GM19467 (cell line): Measurements from ENCODE around the gene DDX55.
A peak's percentile ranks its signal among the peaks of the same experiment; 100 is the strongest.
"Not testable (repeated sequence)": the region's sequence is repeated elsewhere in the genome, so short reads cannot be mapped to it uniquely, and the experiment has no call there.

Source experiments
- ATAC-seq: cut with Tn5 transposase; IDR thresholded peaks from one replicate; pipeline ENCODE4 v1.9.1; 2021; ENCODE audit warnings: mild to moderate bottlenecking, moderate library complexity; ENCODE audit not compliant: unreplicated experiment

The DDX55 gene, protein sequence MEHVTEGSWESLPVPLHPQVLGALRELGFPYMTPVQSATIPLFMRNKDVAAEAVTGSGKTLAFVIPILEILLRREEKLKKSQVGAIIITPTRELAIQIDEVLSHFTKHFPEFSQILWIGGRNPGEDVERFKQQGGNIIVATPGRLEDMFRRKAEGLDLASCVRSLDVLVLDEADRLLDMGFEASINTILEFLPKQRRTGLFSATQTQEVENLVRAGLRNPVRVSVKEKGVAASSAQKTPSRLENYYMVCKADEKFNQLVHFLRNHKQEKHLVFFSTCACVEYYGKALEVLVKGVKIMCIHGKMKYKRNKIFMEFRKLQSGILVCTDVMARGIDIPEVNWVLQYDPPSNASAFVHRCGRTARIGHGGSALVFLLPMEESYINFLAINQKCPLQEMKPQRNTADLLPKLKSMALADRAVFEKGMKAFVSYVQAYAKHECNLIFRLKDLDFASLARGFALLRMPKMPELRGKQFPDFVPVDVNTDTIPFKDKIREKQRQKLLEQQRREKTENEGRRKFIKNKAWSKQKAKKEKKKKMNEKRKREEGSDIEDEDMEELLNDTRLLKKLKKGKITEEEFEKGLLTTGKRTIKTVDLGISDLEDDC

DNA sequence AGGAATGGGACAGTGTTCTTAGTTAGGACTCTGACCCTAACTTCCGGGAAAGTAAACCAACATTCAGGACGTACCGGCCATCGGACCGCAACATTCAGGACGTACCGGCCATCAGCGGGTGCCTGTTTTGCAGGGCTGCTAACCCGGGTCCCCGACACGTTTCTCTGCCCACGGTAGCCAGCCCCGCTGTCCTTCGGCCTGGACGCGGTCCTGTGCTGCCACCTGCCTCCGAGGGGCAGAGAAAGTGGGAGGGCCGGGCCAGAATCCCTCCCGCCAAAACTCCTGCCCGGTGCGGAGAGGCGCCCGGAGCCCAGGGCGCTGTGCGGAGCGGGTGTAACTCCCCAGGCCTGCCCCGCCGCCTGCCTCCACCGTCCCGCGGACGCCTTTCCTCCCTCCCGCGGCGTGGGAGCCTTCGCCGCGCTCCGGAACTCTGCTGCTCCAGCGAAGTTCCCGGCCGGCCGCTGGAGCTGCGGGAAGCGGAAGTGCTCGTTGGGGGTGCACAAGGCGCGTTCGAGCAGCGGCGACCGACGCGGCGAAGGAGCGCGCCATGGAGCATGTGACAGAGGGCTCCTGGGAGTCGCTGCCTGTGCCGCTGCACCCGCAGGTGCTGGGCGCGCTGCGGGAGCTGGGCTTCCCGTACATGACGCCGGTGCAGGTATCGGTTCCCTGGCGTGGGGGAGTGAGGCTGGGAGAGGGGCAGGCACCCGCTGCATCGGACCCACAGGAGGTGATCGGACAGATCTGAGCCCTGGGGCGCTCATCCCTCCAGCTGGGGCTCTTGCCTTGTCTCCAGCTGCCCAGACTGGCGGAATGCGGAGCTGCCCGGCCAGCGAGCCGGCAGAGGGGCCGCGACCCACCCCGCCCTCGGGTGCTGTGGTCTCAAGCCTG is at the start of gene DDX55:
DDX55 (plus strand) TSS at position 498 of the 888 bp plus-strand sequence; CDS start at position 548, 50 bp downstream.
- peak; percentile 74 for ATAC-seq

DNA sequence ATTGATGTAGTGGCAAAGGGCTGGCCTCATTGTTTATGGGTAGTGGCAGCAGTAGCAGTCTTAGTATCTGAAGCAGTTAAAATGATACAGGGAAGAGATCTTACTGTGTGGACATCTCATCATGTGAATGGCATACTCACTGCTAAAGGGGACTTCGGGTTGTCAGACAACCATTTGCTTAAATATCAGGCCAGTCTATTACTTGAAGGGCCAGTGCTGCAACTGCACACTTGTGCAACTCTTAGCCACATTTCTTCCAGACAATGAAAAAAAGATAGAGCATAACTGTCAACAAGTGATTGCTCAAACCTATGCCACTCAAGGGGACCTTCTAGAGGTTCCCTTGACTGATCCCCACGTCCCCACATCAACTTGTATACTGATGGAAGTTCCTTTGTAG is 47.8 kb upstream of the DDX55 start:
- ATAC-seq = not testable (repeated sequence)

DNA sequence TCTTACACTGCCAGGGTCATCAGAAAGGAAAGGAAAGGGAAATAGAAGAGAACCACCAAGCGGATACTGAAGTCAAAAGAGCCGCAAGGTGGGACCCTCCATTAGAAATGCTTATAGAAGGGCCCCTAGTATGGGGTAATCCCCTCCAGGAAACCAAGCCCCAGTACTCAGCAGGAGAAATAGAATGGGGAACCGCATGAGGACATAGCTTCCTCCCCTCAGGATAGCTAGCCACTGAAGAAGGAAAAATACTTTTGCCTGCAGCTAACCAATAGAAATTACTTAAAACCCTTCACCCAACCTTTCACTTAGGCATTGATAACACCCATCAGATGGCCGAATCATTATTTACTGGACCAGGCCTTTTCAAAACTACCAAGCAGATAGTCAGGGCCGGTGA is 47.1 kb upstream of the DDX55 start:
- not testable (repeated sequence) for ATAC-seq

GRCh38 chr12:123558487-123558886 is 43.4 kb upstream of the DDX55 start:
- not testable (repeated sequence) for ATAC-seq

- ATAC-seq = no peak
These were observed 42.4 kb upstream of the DDX55 start for GRCh38 chr12:123559468-123559867.

- ATAC-seq = no peak
These were observed 30.5 kb upstream of the DDX55 start for GRCh38 chr12:123571343-123571813.

DNA sequence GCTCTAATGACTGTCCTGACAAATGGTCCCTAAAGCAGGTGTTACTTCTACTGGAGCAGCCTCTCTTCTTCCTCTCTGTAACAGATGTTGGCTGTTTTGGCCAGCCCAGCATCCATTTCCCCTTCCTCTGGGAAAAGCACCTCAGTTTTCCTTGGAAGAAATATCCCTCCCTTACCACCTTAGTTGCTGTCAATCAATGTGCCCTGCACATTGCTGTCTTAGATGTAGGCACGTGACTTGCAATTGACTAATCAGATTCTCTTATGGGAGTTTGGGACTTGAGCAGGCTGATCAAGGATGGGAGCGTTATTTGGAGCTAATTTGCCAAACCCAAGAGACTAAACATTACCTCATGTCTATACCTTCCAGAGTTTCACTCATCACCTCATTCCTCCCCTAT is 29.5 kb upstream of the DDX55 start:
- ATAC-seq = no peak

DNA sequence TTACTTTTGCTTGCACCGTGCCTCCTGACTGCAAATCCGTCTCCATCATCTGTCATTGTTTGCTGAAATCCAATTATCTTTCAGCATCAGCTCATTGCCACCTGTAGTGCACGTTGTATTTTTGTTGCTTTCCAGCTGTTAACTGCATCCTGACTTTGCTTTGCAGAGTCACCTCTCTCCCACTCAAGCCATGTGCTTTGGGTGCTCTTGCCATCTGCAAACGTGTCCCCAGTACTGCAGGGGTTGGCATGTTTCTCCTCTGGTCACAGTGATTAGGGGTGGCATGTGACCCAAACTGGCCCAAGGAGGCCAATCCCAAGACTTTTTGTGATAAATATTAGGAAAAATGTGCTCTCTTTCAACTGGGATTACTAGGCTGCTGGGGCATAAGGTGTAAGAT is 28.0 kb upstream of the DDX55 start:
- no peak for ATAC-seq

GRCh38 chr12:123576611-123577010 is 25.3 kb upstream of the DDX55 start:
- ATAC-seq = no peak

GRCh38 chr12:123578243-123578642 is 23.7 kb upstream of the DDX55 start:
- ATAC-seq = no peak

GRCh38 chr12:123578829-123579228 is 23.1 kb upstream of the DDX55 start:
- ATAC-seq = not testable (repeated sequence)

- ATAC-seq = no peak
These were observed 21.1 kb upstream of the DDX55 start for GRCh38 chr12:123580772-123581171.

- no peak for ATAC-seq
These were observed 10.0 kb upstream of the DDX55 start for GRCh38 chr12:123591702-123592481.

DNA sequence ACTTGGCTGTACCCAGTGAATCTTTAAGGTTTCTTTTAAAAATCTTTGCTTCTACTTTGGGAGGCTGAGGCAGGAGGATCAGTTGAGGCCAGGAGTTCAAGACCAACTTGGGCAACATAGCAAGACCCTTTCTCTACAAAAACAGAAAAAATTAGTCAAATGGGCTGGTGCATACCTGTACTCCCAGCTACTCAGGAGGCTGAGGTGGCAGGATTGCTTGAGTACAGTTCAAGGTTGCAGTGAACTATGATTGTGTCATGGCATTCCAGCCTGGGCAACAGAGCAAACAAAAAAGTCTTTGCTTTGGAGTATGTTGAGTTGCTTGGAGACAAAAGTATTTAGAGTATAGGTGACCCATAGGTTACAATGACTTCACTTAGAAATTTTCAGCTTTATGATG is 6.2 kb upstream of the DDX55 start:
- no peak for ATAC-seq

DNA sequence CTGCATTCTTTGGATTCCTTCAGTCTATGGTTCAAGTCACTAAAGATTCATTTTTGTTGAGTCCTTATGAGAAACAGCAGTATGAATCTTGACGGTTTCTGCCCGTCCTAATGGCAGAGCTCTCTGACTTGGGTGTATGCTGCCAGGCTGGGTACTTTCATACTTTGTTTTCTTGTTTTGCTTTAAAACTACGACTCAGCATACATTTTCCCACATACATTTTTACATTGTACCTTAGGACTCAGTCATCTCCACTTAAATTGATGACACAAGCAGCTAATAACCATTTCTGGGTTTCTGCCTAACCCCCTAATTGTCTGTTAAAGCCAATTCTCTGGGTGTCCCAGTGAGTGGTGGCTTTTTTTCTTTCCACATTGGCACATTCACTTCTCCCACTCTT is 4.8 kb upstream of the DDX55 start:
- no peak for ATAC-seq

DNA sequence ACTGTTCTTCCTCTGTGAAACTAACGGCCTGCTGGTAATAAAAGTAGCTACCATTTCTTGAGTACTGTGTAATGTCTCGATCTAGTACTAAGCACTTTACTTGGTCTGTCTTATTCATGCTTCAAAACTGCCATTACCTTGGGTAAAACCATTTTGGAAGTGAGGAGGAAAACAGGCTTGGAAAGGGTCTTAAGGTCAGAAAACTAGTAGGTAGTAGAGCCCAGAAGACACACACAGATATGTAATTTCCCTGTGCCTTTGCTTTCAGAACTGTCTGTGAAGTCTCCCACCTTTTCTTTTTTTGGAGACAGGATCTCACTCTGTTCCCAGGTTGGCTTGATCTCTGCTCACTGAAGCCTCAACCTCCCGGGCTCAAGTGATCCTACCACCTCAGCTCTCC is 3.4 kb upstream of the DDX55 start:
- ATAC-seq = no peak

DNA sequence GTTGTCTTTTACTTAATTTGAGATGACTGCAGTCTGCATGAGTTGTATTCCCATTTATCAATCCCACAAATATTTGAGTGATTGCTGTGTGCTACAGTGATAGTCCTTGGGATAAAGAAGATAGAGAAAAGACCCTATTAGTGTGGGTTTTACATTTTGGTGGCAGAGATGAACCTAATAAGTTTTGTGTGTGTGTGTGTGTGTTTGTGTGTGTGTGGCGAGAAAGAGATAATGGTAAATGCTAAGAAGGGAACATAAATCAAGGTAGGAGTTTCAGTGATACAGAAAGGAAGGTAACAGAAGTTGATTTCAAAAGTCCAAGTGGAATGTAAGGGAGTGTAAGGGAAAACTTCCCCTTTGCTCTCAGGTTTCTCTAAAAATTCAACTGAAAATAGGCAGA is 2.6 kb upstream of the DDX55 start:
- ATAC-seq = no peak

DNA sequence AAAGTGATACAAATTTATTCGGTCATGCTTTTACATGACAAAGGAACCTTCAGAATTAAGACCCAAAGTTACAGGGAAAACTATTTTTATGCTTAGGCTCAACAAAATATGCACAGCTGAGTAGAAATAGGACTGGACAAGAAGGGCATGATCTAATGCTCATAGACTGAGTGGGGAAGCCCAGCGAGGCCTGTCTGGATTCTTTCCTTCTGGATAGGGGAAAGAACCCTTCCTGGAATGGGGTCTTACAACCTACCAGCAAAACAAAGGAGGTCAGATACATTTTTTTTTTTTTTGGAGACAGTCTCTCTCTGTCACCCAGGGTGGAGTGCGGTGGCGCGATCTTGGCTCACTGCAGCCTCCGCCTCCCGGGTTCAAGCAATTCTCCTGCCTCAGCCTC is 2.2 kb upstream of the DDX55 start:
- no peak for ATAC-seq

DNA sequence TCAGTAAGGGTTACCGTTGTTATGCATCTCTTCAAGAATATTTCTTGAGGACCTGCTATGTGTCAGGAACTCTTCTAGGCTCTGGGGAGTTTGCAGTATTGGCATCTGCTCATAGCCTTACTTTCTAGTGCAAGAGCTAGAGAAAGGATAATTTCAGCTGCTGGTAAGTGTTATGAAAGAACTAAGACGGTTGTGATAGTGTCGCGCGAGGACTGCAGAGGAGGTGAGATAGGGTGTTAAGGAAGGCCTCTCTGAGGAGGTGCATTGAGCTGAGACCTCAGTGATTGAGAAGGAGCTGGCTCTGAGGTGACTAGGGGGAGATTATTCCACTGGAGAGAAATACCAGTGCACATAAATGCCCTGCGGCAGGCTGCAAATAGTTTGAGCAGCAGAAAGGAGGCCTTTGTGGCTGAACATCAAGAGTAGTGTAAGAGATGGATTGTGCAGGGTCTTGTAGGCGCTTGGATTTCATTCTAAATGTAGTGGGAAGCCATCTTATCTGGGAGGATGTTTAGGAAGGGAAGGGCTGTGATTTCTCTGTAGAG is 824 bp downstream of the DDX55 start:
- ATAC-seq = no peak

DNA sequence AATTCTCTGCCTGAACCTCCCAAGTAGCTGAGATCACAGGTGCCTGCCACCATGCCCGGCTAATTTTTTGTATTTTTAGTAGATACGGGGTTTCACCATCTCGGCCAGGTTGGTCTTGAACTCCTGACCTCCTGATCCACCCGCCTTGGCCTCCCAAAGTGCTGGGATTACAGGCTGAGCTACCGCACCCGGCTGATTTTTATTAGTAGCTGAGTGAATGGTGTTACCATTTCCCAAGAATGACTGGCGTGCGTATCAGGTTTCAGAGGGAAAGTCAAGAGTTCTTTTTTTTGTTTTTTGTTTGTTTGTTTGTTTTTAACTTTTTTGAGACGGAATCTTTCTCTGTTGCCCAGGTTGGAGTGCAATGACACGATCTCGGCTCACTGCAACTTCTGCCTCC is 1.6 kb downstream of the DDX55 start:
- ATAC-seq = not testable (repeated sequence)
